Glomerular endothelial cell (primary cell): ENCODE measurements around the gene SRRT. TPM values are rescaled to one million over a fixed set of nuclear protein-coding genes. Genes with fewer than 3 reads are reported as not detected.
A peak's percentile ranks its signal among the peaks of the same experiment; 100 is the strongest.

Source experiments
- DNase-seq: peaks from one replicate; pipeline ENCODE4 v3.0.0-alpha.2; 2011; ENCODE audit warnings: low read depth, low spot score; ENCODE audit errors: extremely low read depth
- total RNA-seq: library from RNA; depleted of rRNA; stranded (reverse); fragments of >200 nt; gene quantifications from 2 replicates; pipeline ENCODE4 v1.2.3, GENCODE V29; 2015

The SRRT gene
- total RNA-seq = 71.4 and 79.4 TPM in 2 replicates

GRCh38 chr7:100874577-100875355 lies at the start of gene SRRT:
TSS of gene SRRT (plus strand) at chr7:100875103. CDS start at chr7:100875591, 488 bp downstream.
- DNase-seq = peak; percentile 84

DNA sequence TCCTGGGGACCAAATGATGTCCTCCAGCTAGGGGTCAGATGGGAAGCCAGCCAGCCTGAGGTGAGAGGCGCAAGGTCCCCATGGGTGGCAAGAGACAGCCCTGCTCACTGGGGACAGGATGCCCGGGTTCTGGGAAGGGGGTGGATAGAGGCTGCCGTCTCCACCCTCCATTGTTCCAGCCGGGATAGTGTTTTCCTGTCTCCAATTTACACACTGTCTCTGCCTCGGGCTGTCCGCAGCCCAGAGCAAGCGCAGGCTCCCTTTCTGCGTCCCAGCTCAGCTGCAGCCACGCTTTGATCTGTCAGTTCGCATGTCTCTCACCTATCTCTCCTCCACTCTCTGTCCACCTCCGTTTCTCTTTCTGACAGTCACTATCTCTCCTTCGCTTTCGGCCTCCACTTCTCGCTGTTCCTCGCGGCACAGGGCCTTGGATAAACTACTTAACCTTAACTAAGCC lies 49.7 kb upstream of the SRRT start:
- no peak for DNase-seq

- no peak for DNase-seq
Measured at GRCh38 chr7:100825751-100826513, 49.0 kb upstream of the SRRT start.

DNA sequence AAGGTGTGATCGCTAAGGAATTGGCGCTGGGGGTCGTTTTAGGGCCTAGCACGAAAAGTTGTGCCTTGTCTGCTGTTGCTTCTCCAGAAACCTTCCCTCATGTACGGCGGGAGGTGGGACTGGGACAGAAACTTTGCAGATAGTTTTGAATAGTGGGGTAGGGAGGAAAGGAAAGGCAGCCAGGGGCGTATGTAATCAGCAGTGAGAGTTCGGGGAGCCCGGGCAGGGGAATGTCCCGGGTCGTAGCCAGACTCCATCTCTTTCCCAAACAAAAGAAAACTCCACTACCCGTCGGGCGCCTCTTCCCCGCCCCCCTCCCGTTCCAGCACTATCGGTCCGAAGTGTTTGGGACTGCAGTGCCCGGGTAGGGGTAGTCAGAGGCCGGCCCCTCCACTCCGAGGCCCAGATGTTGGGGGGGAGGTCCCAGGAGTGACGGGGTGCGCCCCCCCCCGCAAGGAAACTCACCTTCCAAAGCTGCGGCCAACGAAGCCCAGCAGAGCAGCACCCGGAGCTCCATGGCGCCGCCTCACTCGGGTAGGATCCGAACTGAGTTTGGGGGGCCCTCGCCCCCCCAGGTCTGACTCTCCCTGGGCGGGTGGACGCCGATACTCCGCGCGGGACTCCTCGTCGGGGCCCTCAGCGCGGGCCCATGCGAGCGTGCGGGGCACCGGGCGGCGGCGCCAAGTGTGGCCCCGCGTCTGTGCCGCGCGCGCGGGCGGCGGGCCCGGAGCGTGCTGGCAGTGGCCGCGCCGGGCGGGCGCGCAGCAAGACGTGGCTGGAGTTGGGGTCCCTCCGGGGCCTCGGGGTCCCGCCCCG lies 48.2 kb upstream of the SRRT start:
- no peak for DNase-seq

DNA sequence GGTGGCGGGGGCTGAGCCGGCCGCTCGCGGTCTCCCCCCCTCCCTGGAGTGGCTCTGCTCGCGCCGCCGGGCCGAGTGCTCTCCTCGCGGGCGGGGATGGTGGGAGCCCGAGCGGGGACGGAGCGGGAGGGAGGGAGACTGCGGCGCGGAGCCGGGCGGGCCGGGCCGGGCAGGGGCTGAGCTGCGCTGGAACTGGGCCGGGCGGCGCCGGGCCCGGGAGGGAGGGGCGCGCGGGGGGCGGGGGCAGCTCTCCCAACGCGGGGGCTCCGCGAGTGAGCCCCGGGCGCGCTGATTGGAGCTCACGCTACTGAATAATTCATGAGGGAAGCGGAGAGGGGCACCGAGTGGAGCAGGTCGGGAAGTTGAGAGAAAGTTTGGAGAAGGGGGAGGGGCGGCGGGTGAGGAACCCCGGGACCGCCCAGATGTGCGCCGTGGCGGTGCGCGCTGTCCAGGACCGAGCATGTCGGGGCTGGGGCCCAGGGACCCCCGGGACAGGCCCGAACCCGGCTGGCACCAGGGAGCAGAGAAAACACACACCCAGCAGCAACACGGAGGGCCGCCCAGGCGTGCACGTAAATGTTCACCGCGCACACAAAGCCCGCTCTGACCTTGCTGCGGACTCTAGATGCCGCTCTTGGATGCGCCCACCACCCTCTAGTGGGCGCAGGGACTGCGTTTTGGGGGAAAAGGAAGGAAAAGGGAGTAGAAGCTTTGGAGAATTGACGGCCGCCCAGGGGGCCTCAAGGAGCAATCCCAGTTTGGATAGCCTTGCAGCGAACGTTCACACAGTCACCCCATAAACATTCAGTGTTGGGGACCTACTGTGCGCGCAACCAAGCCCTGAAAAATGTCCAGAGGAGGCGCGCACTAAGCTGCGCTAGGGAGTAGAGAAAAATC lies 47.3 kb upstream of the SRRT start, which contains the start of gene EPHB4:
TSS of gene EPHB4 (minus strand) at position 194 of the 897 bp plus-strand sequence. CDS start 493 bp downstream, outside the sequence.
- no peak for DNase-seq

GRCh38 chr7:100829150-100829716 lies 45.7 kb upstream of the SRRT start:
- DNase-seq = peak; percentile 82

- no peak for DNase-seq
Measured at GRCh38 chr7:100830396-100830795, 44.5 kb upstream of the SRRT start.

DNA sequence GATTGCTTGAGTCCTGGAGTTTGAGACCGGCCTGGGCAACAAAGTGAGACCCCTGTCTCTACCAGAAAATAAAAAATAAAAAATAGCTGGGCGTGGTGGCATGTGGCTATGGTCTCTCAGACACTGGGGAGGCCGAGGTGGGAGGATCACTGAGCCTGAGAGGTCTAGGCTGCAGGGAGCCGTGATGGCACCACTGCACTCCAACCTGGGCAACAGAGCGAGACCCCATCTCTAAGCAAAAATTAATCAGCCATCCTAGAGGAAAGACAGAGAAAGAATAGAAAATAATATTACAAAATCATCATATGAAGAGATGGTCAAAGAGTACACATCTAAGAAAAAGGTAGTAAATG lies 42.6 kb upstream of the SRRT start:
- DNase-seq = no peak

- no peak for DNase-seq
Measured at GRCh38 chr7:100835903-100836811, 38.7 kb upstream of the SRRT start.

GRCh38 chr7:100836812-100837098 lies 38.1 kb upstream of the SRRT start:
- DNase-seq = no peak

DNA sequence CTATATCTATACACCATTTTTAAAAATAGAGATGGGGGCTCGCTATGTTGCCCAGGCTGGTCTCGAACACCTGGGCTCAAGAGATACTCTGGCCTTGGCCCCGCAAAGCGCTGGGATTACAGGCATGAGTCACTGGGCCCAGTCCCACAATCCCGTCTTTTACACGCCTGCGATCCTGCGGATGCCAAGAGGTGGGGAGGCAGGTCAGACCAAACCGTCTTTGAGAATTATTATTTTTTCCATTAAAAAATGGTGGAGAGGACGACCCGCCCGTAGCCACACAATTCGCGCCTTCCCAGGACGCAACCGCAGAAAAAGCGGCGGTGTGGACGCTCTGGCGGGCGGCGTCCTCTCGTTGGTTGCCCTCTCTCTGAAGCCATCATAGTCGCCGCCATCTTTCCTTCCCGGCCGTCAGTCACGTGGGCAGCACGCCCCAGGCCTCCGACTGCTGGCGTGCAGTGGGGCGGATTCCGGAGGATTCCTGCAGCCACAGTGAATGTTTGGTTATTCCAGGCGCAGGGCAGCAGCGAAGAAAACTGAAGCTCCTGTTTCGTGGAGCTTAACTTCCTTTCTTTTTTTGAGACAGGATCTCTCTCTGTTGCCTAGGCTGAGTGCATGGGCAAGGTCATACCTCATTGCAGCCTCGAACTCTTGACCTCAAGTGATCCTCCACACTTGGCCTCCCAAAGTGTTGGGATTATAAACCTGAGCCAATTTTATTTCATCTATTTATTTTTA lies 37.6 kb upstream of the SRRT start:
- DNase-seq = no peak

- DNase-seq = no peak
Measured at GRCh38 chr7:100839361-100839760, 35.5 kb upstream of the SRRT start.

DNA sequence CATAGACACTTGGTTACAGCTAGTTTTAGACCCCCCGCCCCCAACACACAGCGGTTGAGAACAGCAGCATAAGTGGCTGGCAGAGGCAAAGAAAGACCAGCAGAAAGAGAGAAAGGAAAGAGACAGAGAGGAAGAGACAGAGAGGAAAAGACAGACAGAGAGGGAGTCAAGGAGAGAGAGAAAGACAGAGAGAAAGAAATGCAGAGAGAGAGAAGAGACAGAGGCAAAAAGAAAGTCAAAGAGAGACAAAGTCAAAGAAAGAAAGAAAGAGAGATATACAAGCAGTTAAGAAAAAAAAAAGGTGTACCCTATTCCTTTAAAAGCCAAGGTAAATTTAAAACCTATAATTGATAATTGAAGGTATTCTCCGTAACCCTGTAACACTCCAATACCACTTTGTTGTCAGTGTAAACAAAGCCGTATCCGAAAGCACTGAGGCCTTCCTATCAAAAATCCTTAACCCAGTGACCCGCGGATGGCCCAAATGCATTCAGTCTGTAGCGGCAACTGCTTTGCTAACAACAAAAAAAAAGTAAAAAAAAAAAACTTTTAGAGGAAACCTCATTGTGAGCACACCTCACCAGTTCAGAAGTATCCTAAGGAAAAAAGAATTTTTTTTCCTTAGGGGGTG lies 34.3 kb upstream of the SRRT start:
- DNase-seq = no peak

DNA sequence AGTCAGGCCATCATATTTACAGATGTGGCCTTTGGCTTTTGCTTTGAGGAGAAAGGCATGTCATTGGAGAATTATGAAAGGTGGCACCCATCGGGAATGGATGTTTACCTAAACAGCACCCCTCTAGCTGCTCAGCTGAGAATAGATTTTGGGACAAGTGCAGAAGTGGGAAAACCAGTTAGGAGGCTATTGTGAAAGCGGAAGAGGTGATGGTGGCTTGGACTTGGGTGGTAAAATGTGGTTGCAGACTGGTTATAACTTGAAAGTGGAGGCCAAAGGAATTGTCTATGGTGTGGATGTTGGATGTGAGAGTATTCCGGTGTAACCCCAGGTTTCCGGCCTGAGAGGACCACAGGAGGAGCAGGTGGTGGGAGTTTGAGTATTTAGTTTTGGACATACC lies 27.5 kb upstream of the SRRT start:
- DNase-seq = no peak

GRCh38 chr7:100852048-100852872 lies 22.6 kb upstream of the SRRT start, which contains the start of gene SLC12A9:
TSS of gene SLC12A9 (plus strand) at chr7:100852713. CDS start at chr7:100854198, 1,485 bp downstream.
- DNase-seq = no peak

DNA sequence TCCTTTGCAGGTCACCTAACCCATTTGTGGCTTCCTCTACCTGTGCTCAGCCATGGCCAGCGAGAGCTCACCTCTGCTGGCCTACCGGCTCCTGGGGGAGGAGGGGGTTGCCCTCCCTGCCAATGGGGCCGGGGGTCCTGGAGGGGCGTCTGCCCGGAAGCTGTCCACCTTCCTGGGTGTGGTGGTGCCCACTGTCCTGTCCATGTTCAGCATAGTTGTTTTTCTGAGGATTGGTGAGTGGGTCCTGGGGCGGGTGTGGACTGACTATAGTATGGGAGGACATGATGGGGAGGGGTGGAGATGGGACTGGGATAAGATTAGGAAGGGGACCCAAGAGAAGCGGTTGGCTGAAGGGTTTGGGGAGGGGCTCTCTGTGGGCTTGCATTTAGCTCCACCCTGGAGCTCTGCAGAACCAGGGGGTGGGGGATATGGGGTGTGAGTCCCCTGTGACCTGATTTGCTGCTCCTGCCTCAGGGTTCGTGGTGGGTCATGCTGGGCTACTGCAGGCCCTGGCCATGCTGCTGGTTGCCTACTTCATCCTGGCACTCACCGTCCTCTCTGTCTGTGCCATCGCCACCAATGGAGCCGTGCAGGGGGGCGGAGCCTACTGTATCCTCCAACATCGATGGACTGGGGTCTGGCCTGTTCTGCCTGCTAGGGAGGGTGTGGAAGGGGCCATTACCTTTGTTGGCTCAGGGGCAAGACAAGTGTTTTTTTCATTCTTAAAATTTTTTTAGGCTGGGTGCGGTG lies 20.6 kb upstream of the SRRT start:
- DNase-seq = no peak
